Activated gamma-delta T cell treated with Interleukin-2 at 50 U/mL for 16 hours (primary cell): ENCODE measurements around the gene WDR86.

ENCODE experiments used
- DNase-seq: peaks from one replicate; pipeline ENCODE4 v3.0.0-alpha.2; 2020

The WDR86 gene

DNA sequence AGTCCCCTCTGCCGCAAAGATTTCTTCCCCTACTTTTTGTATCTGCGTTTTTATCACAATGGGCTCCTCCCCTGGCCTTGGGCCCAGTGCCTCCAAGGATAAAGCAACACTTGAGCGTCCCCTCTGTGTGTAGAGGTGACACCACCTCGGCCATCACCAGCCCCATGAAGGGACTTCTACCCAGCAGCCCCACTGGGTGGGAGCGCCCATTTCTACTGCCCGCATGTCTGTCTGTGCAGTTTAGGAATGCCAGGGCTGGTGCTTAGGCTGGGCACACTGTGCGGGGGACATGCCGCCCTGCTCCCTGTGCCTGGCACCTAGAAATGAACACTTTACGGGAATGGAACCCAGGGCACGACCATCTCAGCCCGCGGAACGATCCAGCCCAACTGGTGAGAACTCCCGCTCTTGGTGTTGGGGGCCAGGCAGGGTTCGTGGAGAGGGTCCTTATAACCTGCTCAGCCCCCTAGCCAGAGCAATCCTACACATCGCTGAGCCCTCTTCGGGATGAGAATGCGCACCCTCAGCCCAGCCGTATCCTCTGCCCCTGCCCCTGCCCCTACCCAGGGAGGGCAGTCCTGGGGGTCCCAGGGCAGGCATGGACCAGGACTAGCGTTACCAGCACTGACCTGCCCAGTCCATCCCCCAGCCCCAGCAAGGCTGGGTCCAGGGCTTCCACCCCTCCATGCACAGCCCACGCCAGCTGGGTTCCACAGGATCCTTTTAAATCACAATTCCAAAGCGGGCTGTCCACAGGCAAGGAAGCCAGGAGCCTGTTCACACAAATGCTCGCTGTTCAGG, 17.3 kb upstream of the WDR86 start:
- DNase-seq: no peak

DNA sequence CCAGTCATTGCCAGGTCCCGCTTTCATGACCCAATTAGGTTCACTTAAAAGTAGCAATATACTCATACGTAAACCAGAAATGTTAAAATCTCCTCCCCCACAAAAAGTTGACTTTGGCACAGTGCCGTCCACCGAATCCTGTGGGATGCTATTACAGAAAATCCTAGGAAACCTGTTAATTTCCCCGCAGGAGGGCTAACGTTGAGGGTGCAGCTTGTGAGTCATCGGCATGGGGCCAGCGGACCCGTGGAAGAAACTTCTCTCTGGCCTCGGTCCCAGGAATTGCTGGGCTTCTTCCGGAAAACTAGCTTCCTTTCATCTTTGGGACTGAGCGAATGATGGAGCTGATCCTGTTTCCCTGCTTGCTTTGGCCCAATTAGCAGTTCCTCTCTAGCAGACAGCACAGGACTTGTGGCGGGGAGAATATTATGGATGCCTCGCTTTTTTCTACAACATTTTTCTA, 16.6 kb upstream of the WDR86 start:
- no peak for DNase-seq

DNA sequence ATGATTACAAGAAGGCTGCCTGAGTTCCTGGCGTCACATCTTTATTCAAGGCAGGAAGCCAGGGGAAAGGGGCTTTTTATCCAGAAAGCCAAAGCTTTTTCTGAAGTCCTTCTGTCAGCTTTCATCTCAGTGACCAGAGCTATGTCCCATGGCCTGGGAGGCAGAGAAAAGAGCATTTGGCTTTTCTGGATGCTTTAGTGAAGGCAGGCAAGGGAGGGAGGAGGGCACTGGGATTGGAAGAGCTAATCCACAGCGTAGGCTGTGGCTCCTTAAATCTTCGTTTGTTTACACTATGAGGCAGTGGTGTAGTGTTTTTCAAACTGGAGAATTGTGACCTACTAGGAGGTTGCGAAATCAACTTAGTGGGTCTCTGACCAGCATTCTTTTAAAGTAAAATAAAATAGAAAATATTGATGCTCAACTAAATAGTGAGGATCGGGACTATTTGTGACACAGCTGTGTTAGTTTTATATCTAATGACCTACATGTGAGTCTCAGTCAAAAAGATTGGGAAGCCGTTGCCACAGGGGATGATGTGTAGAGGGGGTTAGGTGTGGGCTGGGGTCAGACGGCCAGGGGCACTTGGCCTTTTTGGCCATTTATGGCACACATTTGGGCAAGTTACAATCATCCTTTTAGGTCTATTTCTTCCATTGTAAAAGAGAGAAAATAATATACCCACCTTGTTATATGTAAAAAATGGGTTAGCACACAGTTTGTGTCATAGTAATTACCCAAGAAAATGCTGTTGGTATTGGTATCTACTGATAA, 16.0 kb upstream of the WDR86 start:
- DNase-seq: no peak

DNA sequence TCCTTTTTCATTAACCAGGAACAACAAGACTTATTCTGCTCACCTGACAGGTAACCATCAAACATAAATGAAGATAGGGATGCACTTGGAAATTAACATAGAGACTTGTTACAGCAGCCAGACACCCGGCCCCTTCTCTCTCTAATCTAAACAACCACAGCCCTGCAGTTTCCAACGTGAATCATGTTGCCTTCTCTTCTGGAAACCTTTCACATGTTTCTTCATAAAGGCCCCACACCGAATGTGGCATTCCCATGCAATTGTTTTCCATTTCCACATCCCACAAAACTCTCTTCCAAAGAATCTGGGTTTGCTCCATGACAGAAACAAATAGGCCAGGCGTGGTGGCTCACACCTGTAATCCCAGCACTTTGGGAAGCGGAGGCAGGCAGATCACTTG, 15.0 kb upstream of the WDR86 start:
- no peak for DNase-seq

DNA sequence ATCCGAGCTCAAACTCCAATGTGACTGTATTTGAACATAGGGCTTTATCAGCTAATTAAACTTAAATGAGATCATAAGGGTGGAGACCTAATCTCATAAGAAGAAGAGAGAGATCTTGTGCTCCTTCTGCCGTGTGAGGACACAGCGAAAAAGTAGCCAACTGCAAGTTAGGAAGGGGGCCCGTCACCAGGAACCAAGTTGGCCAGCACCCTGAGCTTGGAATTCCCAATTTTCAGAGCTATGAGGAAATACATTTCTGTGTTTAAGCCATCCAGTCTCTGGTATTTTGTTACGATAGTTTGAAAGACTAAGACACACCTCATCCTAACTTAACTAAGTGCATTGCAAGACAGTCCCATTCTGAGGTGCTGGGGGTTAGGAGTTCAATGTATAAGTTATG, 14.1 kb upstream of the WDR86 start:
- no peak for DNase-seq

DNA sequence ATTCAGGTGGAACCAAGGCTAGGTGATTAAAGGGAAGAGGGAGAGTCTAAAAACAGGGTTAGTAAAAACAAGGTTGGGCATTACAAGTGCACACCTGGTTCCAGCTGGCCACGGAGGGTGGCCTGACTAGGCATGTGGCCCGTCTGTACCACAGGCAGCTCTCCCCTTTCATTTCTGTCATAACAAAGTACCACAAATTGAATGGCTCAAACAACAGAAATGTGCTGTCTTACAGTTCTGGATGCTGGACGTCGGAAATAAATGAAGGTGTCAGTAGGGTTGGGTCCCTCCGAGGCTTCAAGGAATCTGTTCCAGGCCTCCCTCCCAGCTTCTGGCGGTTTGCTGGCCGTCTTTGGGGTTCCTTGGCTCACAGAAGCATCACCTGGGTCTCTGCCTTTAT, 13.4 kb upstream of the WDR86 start:
- DNase-seq: no peak

DNA sequence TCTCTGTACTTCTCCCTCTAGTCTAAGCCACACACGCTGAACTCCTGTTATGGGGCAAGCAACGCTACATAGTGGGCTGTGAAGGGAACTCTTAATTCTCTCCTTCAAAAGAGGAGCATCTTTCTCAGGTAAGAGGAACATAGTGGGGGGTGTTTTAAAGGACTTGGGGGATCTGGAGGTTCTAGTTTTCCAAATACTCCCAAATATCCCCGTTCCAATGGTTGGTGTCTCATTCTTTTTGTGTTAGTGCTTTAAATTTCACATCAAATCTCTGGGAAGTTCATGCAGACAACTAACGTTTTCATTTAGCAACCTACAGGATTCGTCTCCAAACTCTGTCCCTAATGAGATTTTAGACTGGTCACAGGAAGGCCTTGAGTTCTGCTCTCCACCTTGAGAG, 12.4 kb upstream of the WDR86 start:
- DNase-seq: no peak

DNA sequence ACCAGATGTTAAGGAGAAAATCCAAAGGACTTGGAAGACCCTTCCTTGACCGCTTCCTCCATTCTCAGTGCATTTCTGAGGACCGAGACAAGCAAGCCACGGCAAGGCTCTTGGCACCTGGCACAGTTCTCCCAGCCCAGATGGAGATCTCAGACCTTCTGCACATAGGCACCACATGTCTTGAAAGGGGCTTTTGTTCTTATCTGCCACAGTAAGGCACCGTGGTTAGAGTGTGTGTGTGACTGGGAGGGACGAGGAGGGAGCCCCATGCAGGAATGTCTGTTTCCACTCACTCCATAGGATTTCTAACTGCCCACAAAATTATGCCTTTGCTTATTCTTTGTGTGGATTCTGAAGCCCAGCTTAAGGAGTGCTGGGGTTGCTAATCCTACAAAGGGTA, 10.3 kb upstream of the WDR86 start:
- no peak for DNase-seq

DNA sequence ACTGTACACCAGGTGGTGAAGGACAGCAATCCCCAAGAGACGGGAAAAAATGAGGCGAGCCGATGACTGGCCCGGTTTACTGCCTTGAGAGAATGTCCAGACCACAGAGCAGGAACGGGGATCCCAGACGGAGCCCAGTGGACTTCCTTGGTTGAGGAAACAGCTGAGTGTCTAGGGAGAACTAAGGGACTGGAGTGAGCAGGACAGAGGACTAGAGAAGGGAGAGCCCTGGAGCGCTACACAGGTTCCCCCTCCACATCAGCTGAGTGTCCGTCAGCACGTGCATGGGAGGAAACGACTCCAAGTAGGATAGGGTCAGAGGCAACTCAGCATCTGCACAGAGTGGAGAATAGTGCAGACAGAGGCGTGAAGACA, 7.1 kb upstream of the WDR86 start:
- DNase-seq: no peak

DNA sequence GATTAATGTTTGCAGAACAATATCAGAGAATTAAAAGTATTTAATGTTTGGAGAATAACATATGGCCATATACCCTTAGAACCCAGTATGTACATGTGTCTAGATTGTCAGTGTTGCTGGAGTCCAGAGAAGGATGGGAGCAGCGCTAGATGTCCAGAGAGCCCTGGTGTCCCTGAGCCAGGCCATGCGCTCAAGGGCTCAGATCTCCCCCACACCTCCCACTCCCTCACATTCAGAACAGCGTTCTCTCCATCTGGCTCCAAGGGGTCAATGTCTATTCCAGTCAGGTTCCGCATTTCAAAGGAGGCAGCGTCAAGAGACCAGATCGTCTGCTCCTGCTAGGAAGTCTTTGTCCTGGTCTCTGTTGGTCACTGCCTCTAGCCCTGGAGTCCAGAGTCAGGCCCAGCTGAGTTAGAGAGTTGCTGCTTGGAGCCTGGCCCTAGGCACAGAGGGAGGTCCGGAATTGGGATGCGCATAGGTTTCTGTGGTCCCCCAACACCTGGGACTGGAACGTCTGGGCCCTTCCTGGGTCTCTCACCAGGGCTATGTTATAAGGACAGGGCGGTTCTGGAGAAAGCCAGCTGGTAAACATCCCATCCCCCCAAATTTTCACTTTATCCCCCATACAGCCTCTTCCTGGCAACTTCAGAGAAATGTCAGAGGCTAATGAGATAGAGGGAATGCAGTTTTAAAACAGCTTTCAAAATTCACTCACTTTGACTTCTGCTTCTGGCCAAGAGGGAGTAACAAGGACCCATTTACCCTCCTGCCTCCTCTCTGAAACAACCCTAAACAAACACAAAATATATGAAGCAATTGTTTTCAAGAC, 6.5 kb upstream of the WDR86 start:
- no peak for DNase-seq

DNA sequence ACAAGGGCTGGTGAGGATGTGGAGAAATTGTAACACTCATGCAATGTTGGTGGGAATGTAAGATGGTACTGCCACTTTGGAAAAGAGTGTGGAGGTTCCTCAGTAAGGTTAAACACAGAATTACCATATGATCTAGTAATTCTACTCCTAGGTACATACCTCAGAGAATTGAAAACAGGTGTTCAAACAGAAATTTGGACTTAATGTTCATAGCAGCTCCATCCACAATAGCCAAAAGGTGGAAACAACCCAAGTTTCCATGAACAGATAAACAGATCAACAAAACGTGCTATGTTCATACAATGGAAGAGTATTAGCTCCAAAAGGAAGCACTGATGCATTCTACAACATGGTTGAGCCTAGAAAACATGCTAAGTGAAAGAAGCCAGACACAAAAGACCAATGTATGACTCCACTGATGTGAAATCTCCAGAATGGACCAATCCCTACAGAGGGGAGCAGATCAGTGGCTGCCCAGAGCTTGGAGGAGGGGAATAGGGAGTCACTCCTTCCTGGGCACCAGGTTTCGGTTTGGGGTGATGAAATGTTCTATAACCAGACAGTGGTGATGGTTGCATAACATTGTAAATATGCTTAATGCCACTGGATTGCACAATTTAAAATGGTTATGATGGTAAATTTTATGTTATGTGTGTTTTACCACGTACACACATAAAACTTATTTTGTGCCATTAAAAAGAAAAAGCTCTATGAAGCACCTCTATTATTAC, 5.7 kb upstream of the WDR86 start:
- DNase-seq: no peak

DNA sequence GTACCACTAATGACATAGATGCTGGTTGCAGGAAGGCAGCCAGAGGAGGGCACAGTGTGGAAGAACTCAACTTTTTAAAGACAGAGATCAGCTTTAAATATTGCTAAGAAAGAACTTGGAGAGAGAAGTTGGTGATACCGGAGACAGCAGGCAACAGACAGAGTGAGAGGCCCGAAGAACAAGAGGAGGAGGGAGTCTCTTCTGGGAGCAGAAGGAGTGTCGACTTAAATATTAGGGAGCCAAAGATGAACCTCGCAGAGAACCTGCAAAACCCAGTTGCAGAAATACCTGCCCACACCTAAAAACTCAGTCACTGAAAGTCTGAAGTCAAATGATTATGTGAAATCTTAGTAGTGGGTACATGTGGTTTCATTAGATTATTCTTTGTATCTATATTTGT, 3.4 kb upstream of the WDR86 start:
- no peak for DNase-seq

DNA sequence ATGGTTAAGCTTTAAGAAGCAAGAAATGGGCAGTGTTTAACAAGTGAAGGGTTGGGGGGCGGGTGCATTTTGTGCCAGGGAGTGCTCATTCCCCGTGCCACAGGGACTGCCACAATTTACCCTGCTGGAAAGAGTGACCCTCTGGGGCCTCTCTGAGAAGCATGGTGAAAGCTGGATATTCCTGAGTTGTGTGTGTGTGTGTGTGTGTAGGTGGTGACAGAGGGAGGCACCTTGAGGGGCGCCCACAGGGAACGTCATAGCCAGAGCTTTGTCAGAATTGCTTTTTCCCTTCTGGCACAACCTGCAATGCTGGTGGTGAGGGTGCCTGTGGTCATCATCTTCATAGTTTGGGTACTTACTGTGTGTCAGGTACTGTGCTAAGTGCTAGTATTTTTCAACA, 2.5 kb upstream of the WDR86 start:
- DNase-seq: no peak

DNA sequence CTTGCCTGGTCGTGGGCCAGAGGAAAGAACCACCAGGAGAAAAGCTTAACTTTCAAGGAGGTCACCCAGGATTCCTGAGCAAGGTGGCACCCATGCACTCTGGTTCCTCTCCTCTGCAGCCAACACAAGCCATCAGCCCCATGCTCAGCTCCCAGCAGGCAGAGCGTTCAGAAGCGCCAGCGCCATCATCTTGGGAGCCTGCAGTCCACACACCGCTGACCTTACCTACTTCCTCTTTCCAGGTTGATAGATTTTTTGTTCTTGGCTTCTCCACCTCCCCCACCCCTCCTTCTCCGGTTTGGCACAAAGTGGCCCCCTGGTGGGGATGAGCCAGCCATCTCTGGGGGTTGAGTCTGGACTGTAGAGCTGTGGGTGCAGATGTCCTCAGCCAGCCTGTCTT, 1.7 kb upstream of the WDR86 start:
- no peak for DNase-seq

DNA sequence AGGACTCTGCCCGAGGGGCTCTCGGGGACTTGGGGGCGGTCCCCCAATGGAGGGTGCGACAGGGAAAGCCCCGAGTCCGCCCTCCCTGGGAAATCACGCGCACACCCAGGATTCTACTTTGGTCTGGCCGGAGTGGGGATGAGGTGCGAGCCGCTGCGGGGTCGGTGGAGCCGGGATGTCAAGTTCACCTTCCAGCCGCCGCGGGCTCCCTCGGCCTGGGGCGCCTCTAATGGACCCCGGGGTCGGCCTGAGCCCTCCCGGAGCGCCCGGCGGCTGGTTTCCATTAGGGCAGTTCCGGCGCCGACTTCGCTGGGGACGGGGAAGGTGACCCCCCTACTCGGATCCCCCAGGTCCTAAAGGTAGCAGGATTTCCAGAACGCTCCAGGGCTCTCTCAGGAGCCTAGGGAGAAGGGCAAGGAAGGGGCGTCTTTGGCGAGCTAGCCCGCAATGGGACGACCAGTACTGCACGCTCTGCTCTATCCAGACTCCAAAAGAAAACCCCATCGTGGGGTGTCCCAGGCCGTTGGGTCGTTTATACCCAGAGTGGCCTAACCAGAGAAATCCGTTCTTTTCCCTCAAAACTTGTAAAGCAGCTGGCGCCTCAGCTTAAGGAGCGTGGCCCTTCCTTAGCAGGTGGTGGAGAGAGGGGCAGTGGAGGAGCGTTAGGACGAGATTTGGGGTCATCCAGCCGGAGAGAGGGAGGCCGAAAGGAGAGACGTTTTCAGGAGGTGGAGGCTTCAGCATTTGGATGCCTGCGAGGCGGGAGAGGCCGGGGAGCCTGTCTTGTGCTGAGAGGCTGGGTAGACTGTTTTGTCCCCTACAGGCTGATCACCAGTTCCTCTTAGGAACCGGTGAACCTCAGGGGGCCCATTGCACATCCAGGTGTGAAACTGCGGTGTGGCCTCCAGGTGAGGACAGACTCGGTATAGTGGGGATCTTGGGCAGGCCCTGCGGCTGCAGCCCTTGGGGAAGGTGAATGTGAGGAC, 860 bp upstream of the WDR86 start:
- DNase-seq: peak; percentile 41

DNA sequence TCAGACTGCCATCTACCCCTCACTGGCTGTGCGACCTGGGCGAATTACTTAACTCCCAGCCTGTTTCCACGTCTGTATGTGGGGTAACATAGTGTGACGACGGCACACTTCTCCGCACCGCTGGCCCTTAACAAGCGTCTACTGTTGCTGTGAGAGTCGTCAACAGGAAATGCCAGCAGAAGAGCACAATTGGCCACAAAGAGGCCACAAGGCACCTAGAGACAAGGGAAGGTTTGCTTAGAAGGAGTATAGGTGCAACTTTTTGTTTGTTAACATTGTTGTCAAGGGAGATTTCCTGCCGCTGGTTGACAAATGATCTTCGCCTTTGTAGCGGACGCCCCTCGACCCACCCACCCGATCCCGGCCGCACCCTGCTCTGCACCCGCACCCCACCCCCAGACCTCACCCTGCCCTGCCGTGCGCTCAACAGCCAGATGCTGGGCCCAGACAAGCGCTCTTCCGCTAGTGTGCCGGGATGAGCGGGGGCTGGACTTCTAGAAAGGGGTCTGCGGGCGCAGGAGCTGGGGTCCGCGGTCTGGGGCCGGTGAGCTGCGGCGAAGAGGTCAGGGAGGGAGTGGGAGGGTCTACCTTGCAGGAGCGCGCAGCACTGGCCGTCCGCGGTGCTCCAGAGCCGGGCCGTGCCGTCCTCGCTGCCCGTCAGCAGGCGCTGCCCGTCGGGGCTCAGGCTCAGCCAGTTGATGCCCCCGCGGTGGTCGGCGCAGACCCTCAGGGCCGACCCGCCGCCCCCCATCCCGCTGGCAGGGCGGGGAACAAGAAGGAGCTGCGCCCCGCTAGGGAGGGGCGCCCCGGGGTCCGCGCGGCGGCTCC, 785 bp downstream of the WDR86 start:
- peak; percentile 75 for DNase-seq

DNA sequence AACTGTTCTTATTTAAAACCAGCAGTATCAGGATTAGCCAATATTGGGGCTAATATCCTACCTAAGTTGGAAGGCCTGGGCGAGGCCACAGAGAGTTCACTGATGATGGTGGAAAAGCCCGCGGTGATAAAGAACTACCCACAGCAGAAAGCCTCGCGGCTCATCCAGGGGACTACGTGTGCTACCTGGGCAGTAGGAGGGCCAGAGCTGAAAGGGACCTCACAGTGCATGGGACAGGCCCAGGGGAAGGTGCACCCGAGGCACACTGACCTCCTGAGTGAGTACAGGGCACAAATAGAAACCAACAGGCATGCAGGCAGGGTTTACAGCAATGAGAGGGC, 1.4 kb downstream of the WDR86 start:
- DNase-seq: no peak

DNA sequence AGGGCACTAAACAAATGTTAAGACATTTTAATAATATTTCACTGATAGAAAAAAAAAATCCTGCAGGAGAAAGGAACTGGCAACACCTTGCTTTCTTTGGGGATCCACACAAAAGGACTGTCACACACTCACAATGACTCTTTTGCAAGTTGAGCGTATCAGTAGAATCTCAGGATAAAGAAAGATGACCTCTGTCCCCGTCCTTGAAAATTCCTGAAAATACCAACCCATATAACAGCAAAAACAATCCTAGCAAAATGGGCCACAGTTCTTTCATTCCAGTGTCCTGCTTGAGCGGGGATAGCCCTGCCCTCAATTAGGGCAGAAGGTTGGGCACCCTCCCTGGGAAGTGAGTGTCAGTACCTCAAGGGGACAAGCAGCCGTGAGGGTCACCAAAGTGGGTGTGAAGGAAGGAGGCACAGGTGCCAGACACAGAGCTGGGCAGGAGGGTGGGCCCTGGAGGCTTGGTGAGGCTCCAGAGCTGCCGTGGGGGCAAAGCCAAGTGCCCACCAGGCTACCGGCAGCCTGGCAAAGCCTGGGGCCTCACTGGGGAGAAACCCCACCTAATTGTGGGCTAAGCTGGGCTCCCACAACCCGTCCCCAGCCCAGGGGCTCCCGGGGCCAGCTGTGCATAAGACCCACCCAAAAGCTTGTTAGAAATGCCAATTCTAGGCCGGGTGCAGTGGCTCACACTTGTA, 2.8 kb downstream of the WDR86 start:
- DNase-seq: no peak

DNA sequence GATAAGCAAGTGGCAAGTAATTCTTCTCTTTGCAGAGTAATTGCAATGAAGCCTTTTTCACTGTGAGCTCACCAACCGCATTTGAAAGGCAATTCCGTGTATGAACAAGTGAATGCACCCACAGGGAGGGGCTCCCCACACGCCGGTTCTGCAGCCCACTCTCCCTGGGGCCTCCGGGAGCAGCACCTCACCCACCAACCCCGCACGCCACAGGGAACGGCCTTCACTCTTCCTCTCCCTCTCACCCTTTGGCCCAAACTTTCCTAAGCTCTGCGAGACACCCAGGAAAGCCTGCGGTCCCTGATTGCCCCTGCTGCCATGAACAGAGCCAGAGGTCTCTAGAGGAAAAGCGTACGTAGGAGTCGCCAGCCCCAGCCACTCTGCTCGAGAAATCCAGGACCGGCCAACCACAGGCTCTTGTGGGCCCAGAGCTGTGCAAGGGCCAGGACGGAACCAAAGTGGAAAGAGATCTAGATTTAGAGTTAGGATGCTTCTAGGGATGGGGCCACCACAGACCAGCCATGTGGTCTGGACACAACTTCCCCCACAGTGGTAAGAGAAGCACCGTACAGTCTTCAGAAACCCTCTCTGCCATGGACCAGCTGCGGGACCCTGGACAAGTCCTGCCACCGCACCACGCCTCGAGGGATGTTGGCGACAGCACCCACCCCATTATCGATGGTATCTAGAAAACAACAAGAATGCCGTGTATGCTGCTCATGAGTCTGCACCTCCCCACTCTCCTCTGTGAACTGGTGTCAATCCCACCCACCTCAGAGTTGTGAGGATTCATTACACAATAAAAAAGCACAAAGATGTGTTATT, 3.6 kb downstream of the WDR86 start:
- no peak for DNase-seq
